H4 (cell line): Measurements from ENCODE around the gene DCAF11. TPM values are rescaled to one million over a fixed set of nuclear protein-coding genes. Genes with fewer than 3 reads are reported as not detected.
A peak's percentile ranks its signal among the peaks of the same experiment; 100 is the strongest.

Experiments used
- DNase-seq: peaks from one replicate; pipeline ENCODE4 v3.0.0-alpha.2; 2015; ENCODE audit warnings: low spot score
- total RNA-seq: library from RNA; depleted of rRNA; stranded (reverse); fragments of >200 nt; shearing (Covaris generic); gene quantifications from 2 replicates; pipeline ENCODE4 v1.2.3, GENCODE V29; 2014; rRNA removed

The DCAF11 gene
- total RNA-seq, result 53.4 and 78.4 TPM in 2 replicates

DNA sequence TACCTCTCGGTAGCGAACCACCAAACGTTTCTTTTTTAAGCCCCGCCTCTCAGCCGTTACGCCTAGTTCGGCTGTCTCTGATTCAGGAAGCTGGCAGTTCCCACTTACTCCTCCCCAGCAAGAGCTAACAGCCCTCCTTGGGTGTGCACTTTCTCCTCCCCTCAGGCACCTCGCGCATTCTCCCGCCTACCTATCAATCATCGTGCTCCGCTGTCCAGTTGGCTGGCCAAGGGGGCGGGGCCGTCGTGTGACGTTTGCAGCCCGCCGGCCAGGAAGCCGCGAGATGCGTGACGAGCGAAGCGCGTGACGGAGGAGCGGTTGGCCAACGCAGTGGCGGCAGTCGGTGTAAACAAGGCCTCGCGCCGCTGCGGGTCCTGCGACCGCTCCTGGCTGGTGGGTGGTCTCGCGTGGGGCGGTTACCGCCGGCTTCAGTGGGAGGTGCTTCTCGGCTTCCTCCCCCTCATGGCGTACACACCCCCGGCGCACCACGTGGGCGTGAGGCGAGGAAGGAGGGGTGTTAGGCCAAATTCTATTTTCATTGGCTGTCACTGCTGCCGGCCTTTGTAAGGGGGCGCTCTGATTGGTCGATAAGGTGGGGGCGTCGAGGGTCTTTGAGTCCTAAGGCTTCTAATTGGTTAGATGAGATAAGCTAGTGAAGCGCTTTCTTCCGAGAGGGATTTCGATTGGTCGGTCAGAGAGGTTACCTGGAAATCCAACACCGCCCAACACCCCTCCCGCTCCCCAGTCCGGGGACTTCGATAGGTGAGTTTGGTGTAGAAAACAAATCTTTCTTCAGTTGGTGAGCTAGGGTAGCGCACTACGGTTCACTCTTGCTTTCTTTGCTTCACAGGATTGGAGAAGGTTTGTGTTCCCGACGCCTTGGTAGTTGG lies at the start of gene DCAF11, which contains the start of gene NRL:
TSS of gene DCAF11 (plus strand) at position 246 of the 890 bp plus-strand sequence. CDS start 818 bp downstream, outside the sequence.
TSS of gene NRL (minus strand) at position 418 of the 890 bp plus-strand sequence. CDS start 32,101 bp downstream, outside the sequence.
- DNase-seq, result peak; percentile 100

DNA sequence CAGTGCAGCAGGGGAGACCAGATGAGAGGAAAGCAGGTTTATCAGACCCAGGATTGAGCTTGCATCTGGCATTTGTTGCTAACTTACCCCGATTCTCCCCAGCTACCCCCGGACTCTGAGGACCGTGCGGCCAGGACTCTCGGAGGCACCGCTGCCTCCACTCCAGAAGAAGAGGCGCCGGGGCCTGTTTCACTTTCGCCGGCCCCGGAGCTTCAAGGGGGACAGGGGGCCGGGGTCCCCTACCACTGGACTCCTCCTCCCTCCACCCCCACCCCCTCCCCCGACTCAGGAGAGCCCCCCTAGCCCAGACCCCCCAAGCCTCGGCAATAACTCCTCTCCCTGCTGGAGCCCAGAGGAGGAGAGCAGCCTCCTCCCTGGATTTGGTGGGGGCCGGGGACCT lies 49.7 kb upstream of the DCAF11 start:
- DNase-seq, result no peak

- no peak for DNase-seq
These were observed 49.2 kb upstream of the DCAF11 start for GRCh38 chr14:24065408-24065807.

GRCh38 chr14:24066496-24067132 lies 48.0 kb upstream of the DCAF11 start:
- no peak for DNase-seq

- no peak for DNase-seq
These were observed 47.2 kb upstream of the DCAF11 start for GRCh38 chr14:24067133-24068082.

DNA sequence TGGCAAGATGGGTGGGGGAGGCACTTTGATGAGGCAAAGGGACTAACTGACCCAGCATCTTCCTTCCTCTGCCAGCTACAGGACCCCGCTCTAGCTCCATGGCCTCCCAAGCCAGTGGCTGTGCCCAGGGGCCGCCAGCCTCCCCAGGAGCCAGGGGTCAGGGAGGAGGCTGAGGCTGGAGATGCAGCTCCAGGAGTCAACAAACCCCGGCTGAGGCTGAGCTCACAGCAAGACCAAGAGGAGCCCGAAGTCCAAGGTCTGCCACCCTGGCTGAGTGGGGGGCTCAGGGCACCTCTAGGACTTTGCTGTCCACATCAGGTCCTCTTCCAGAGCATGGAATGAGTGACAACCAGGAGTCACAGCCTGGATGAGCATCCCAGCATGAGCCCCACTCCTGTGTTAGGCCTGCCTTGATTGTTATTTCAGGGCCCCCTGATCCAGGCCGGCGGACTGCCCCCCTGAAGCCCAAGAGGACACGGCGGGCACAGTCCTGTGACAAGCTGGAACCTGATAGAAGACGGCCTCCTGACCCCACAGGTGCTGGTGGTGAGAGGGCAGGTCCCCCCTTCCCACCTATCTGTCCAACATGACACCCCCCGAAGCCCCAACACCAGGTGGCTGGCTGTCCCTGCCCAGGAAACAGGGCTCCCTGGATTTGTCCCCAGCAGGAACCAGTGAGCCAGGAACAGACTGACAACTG lies 45.7 kb upstream of the DCAF11 start:
- no peak for DNase-seq

GRCh38 chr14:24069411-24069735 lies 45.2 kb upstream of the DCAF11 start:
- DNase-seq, result no peak

GRCh38 chr14:24070285-24071143 lies 44.1 kb upstream of the DCAF11 start:
- DNase-seq, result no peak

DNA sequence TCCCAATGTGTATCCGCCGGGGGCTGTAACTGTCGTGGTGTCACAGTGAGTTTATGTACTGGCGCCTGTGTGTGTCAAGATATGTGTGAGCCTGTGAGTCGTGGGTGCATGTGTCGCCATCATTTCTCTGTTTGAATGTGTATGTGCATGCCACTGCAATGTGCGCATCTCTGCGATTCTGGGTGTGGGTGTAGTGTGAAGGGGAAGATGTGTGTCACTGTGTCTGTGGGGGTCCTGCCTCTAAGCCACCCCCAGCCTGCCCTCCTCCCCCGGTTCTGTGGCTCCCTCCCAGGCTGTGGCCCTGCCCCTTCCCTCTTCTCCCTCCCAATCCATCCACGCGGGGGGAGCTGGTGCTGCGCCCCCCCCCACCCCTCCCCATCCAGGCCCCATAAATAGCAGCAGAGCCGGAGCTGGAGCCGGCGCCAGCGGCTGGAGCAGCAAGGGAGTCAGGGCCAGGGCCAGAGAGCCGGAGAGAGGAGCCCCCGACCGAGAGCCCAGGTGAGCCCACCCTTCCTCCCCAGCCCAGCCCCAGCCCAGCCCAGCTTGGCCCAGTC lies 43.4 kb upstream of the DCAF11 start, which contains the start of gene CPNE6:
TSS of gene CPNE6 (plus strand) at position 419 of the 554 bp plus-strand sequence. CDS start 1,375 bp downstream, outside the sequence.
- DNase-seq, result no peak

DNA sequence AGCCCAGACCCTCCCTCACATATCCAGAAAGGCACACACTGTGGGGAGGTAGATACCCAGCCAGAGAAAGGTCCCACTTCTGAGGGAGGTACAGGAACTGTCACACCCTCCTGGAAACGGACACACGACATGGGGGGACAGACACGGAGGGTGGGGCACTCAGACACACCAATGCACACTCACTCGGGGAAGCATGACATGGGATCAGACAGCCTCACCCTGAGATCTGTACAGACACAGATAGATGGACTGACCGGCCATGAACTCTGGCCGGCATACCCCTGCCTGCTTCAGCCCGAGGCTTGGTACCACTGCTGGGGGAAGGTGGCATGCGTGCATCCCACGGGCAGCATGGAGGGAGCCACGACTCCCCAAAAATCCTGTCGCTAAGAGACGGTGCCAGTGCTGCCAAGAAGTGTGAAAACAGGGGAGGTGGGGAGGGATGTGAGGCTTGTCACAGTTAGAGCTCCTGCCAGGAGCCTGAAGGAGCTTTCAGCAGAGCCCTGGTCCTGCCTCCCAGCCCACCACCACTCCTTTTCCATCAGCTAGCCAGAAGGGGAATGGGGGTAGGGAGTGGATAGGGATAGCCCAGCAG lies 42.6 kb upstream of the DCAF11 start:
- no peak for DNase-seq

- no peak for DNase-seq
These were observed 42.1 kb upstream of the DCAF11 start for GRCh38 chr14:24072436-24072835.

DNA sequence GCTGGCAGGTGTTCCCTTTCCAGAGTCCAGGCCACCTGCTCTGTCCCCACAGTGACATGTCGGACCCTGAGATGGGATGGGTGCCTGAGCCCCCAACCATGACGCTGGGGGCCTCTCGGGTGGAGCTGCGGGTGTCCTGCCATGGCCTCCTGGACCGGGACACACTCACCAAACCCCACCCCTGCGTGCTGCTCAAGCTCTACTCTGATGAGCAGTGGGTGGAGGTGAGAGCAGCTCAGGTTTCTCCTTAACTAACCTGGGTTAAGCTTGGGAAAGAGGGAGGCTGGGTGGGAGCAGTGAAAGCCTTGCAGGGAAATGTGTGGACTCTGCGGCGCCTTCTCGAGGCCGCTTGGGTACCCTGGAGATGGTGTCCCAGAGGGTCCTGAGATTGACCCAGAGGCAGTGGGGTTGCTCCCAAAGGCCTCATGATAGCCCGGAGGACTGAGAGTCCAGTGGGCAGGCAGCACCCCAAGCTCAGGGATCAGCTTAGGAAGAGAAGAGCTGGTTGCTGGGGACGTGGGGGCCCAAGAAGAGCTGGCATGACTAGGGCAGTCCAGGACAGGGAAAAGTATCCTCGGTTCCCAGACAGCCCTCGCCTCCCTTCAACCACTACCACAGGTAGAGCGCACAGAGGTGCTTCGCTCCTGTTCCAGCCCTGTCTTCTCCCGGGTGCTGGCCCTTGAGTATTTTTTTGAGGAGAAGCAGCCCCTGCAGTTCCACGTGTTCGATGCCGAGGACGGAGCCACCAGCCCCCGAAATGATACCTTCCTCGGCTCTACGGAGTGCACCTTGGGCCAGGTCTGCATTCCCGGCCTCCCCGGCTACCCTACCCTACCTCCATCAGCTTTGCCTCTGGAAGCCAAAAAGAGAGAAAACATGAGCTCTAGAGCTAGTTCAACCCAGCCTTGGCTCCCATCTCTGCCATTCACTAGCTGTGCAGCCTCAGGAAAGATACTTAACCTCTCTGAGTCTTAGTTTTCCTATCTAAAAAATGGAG lies 41.4 kb upstream of the DCAF11 start:
- DNase-seq, result no peak

- DNase-seq, result no peak
These were observed 39.7 kb upstream of the DCAF11 start for GRCh38 chr14:24074625-24075484.

DNA sequence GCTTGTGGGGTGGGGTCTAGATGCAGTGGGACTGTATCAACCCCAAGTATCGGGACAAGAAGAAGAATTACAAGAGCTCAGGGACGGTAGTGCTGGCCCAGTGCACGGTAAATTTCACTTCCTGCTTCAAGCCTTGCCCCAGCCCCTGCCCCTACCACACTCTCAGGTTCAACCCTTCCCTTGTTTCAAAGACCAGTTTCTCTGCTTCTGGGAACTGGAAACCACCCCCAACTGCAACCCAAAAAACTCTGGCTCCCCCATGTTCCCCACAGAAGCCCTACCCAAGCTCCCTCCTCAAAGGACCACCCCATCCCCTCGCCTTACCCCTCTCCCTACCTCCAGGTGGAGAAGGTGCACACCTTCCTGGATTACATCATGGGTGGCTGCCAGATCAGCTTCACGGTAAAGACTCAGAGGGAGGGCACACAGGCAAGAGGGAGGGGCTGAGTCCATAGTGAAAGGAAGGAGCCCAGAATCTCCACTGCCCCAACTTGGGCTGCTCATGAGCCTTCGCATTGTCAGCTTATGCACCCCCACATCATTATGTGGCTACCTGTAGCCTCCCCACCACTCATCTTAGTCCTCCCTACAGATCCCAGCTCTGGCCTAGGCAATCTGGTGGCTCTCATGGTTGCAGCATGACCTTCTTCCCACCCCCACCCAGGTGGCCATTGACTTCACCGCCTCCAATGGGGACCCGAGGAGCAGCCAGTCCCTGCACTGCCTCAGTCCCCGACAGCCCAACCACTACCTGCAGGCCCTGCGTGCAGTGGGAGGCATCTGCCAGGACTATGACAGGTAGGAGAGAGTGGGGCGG lies 38.9 kb upstream of the DCAF11 start:
- DNase-seq, result no peak

DNA sequence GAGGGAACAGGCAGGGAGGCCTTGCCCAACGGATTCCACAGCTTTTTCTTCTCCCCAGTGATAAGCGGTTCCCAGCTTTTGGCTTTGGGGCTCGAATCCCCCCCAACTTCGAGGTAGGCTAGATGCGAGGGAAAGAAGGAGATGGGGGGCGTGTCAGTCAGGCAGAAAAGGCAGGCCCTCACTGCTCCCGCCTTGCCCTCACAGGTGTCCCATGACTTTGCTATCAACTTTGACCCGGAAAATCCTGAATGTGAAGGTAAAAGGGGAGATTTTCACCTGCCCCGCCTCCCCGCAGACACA lies 38.3 kb upstream of the DCAF11 start:
- DNase-seq, result no peak

GRCh38 chr14:24077086-24077485 lies 37.5 kb upstream of the DCAF11 start:
- DNase-seq, result no peak

DNA sequence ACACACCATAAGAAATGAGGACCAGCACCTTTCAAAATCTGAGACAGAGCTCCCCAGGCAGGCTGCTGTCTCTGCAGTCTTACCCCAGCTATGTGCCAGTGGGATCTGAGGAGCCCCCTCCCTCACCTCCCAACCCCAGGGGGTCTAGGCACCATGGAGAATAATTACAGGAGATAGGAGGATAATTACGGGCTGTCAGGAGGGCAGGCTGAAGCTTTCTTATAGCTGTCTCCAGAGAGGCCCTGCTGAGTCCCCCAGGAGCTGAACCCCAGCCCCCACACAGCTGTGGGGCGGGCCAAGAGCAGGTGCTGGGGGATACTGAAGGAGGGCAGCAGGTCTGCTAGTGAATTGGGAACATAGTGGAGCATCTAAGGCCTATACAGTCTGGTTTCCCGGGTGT lies 36.4 kb upstream of the DCAF11 start:
- DNase-seq, result no peak
